C4-2B (cell line): ENCODE data around the gene NRP1.

ENCODE experiments used
- ZFX ChIP-seq: fragments of 450-650 bp; IDR thresholded peaks from 2 replicates; pipeline ENCODE4 v1.6.1; 2017
- TF ChIP-seq, protein P1 (sequence below): fragments of 450-650 bp; conservative IDR thresholded peaks from 2 replicates; pipeline ENCODE4 v1.5.1; 2017; ENCODE audit warnings: mild to moderate bottlenecking

DNA sequence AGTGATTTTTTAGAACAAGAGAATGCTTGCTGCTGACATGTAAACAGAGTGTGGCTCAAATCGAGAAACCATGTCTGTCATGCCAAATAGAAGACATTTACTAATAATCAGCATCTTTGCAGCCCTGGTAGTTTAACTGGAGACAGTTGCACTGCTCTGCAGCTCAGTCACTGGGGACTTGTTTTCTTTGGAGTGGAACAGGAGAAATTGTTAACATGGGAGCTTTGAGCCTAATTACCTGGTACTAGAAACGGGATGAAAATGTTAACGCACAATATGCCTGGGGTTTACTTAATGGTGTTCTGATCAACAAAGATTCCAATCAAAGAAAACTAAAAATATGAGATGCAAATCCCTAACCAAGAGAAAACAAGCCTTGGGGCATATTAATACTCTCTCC is 153.5 kb downstream of the NRP1 start:
- TF ChIP-seq, protein P1, sequence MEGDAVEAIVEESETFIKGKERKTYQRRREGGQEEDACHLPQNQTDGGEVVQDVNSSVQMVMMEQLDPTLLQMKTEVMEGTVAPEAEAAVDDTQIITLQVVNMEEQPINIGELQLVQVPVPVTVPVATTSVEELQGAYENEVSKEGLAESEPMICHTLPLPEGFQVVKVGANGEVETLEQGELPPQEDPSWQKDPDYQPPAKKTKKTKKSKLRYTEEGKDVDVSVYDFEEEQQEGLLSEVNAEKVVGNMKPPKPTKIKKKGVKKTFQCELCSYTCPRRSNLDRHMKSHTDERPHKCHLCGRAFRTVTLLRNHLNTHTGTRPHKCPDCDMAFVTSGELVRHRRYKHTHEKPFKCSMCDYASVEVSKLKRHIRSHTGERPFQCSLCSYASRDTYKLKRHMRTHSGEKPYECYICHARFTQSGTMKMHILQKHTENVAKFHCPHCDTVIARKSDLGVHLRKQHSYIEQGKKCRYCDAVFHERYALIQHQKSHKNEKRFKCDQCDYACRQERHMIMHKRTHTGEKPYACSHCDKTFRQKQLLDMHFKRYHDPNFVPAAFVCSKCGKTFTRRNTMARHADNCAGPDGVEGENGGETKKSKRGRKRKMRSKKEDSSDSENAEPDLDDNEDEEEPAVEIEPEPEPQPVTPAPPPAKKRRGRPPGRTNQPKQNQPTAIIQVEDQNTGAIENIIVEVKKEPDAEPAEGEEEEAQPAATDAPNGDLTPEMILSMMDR: no peak
- no peak for TF ChIP-seq ZFX
